GDM1 (cell line): Measurements from ENCODE around the gene DMAC2L.
A peak's percentile ranks its signal among the peaks of the same experiment; 100 is the strongest.
"Not testable (repeated sequence)": the region's sequence is repeated elsewhere in the genome, so short reads cannot be mapped to it uniquely, and the experiment has no call there.

ENCODE experiments used
- DNase-seq: peaks from one replicate; lab custom pipeline; 2025; lab: John Stamatoyannopoulos, UW

Gene DMAC2L

DNA sequence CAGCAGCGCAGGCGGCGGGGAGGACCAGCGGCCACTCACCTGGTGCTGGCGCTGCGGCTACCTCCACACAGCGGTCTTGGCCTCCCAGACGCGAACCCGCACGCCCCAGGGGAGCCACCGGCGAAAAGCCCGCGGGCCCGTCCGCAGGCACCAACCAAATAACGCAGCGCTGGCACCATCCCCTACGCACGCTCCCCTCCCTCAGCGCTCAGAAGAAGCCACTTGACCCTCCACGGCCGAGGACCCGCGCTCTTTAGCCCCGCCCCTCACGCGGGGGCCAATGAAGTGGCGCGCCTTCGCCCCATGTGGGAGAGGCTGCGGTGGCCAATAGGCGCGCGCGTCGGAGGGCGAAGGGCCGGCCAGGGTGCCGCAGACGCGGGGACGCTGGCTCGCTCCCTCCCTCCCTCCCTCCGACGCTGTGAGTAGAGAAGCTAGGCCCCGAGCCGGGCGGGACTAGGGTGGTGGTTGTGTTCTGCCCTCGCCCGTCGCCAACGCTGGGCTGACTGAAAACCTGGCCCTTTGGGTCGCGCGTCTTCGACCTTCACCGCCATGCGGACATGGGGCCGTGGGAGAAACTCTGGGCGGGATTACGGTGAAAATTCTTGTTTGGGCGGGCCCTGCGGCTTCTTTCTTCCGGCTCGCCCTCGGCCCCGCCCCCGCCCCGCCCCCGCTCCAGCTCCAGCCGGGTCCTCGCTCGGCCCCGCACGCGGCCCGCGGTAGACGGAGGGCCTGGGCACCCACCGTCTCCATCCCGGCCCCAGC lies at the start of gene DMAC2L, which contains the start of gene L2HGDH:
DMAC2L (plus strand) TSS at position 353 of the 762 bp plus-strand sequence. CDS start 9,164 bp downstream, outside the sequence.
L2HGDH (minus strand) TSS at position 258 of the 762 bp plus-strand sequence; CDS start at position 179, 79 bp downstream.
- peak; percentile 94 for DNase-seq

GRCh38 chr14:50262865-50263264 lies 49.3 kb upstream of the DMAC2L start:
- DNase-seq: no peak

- DNase-seq: no peak
Observed at GRCh38 chr14:50263321-50263720, 48.8 kb upstream of the DMAC2L start.

GRCh38 chr14:50265029-50265428 lies 47.1 kb upstream of the DMAC2L start:
- DNase-seq: no peak

DNA sequence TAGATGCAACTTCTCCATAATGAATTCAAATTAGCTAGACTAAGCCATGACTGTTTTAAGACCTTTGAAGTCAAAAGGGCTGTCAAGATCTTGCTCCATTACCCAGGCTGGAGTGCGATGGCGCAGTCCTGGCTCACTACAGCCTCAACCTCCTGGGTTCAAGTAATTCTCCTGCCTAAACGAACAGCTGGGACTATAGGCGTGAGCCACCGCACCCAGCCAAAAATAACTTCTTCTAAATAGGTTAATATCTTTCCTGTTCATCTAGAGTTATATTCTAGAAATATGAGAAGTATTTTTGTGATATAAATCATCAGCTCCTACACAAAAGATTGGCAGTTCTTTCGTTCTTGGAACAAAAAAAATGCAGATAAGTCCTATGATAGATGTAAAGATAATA lies 41.2 kb upstream of the DMAC2L start:
- DNase-seq: no peak

GRCh38 chr14:50272498-50272897 lies 39.6 kb upstream of the DMAC2L start:
- DNase-seq: no peak

- no peak for DNase-seq
Observed at GRCh38 chr14:50285861-50286260, 26.3 kb upstream of the DMAC2L start.

DNA sequence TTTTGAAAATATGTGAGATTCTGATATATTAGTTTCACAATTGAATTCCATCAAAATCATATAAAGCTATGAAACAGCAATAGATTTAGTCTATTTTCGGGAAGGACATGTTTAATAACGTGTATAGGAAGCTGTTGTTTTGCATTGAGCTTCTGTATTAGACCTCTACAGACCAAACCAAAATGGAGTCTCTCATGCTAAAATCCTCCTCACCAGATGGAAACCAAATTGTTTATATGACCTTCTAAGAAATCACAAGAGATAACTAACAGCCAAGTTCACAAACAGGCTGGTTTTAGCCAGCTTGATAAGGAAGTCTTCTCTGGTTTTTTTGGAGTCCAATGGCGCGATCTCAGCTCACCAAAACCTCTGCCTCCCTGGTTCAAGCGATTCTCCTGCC lies 24.0 kb upstream of the DMAC2L start:
- no peak for DNase-seq

DNA sequence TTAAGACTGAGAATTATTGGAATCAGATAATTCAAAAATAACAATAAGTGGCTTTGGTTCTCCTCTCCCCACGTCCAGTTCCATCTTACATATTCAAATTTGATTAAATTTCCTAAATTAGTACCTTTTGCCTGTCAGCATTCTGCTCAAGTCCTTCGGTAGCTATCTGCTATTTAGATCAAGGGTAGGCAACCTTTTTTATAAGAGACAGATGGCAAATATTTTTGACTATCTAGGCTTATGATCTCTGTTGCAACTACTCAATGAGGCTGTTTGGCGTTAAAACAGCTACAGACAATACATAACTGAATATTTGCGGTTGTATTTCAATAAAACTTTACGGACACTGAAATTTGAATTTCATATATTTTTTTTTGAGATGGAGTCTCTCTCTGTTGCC lies 21.8 kb upstream of the DMAC2L start:
- DNase-seq: no peak

DNA sequence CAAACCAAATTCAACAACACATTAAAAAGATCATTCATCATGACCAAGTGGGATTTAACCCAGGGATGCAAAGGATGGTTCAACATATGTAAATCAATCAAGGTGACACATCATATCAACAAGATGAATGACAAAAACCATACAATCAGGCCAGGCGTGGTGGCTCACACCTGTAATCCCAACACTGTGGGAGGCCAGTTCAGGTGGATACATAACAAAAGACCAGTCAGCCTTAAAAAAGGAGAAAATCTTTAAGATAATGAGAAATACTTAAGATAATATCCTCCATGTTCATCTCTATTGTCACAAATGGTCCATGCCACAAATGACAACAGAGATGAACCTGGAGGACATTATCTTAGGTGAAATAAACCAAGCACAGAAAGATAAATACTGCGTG lies 12.5 kb upstream of the DMAC2L start:
- DNase-seq: no peak

DNA sequence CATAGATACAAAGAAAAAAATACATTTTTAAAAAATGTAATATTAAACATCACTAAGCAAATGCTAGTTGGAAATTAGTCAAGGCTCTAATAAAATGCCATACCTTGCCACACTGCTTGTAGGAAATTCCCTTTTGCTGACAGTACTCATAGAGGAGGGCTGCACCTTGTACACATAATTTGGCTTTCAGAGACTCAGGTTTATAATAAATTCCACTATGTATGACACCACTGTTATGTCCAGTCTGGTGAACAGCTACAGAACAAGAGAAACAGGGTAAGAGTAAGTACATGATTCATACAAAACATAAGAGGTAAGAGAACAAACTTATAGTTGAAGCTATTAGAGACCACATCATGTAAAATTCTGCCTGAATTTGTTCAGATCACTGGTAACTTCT lies 10.2 kb upstream of the DMAC2L start:
- DNase-seq: no peak

GRCh38 chr14:50303744-50304471 lies 8.2 kb upstream of the DMAC2L start:
- DNase-seq: no peak

GRCh38 chr14:50308363-50308915 lies 3.7 kb upstream of the DMAC2L start:
- DNase-seq: no peak

DNA sequence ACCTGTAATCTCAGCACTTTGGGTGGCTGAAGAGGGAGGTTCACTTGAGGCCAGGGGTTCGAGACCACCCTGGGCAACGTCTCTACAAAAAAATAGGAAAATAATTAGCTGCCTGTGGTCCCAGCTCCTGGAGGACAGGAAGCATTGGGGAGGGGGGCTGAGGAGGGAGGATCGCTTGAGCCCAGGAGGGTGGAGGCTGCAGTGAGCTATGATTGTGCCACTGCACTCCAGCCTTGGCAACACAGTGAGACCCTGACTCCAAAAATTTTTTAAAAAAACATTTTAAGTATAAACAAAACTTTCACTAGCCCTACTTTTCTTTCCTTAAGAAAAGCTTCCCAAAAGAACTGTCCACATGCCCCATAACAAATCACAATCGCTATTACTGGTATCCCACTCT lies 1.7 kb upstream of the DMAC2L start:
- no peak for DNase-seq

DNA sequence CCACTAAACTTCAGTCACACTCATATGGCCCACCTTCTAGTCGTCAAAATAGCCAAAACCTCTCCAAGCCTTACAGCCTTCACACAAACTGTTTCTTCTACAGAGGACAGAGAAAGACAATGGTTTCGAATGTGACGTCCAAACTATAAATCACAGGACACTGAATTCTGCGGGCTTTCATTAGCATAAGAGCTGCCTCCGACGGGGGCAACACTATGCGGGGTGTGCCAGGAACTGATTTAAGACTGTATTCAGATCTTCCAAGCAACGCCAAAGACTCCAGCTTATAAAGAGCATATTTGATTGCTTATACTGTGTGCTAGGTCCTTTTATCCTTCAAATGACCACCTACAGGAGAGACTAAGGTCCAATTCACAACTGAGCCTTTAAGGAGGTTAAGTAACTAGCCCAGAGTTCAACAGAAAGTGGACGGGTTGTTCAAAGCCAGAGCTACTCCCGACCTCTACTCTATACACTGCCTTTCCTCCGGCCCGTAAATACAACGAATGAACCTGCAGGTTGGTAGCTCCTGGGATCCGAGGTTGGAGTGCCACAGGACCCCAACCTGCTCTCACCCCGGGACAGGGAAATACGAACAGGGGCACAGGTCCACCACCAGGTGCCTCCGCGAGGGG lies 670 bp upstream of the DMAC2L start:
- DNase-seq: no peak

DNA sequence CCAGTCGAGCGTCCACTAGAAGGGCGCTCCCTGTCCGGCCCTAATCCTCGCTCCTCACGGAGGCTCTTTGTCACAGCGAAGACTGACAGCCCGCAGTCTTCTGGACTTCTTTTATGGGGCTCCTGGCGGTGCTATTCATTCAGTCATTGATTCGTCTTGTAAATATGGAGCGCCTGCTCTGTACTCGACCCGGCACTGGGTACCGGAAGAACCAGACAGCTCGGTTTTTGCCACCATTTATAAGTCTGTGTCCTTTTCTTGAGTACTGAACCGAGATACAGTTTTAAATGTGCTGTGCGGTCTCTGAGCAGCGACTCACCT lies 570 bp downstream of the DMAC2L start:
- no peak for DNase-seq

DNA sequence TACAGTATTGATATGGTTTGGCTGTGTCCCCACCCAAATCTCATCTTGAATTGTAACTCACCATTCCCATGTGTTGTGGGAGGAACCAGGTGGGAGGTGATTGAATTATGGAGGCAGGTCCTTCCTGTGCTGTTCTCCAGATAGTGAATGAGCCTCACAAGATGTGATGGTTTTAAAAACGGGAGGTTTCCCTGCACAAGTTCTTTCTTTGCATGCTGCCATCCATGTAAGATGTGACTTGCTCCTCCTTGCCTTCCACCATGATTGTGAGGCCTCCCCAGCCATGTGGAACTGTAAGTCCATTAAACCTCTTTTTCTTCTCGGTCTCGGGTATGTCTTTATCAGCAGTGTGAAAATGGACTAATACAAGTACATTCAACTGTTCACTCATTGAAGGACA lies 2.0 kb downstream of the DMAC2L start:
- not testable (repeated sequence) for DNase-seq

DNA sequence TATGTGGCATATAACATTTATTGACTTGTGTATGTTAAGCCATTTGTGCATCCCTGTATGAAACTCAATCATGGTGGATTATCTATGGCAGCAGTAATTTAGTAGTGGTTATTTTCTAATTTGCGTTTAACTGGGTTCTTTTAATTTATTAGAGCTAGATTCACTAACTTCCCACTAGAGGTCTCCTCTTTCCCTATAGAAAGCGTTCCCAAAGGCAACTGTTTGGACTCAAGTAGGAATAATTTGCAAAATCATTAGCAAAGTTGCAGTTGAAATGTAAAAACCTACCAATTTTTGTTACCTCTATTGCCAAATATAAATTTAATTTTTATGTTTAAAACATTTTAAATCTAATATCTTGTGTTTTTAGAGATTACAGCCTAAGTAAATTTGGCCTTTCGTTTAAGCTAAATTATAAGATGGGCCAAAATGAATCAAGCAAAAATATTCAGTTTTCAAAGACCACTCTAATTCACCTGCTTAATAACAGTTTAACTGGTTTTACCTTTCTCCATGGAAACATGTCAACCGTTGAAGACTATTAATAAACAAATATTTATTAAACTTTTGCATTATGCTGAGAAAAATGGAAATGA lies 6.0 kb downstream of the DMAC2L start:
- DNase-seq: no peak

DNA sequence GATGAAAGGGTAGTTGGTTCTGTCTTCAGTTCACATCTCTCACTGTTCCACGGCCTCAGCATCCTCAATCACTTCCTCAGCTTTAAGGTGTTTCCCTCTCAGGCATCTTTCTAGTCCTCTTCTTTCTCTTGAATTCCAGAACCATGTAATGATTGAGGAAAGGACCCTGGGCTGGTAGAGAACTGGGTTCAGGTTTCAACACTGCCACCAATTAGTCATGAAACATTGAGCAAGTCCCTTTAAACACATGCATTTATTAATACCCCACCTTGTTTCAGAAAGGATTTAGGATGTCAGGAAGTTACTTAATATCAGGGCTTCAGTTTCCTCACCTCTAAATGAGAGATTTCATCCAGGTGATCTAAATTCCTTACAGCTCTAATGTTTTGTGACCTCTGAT lies 7.2 kb downstream of the DMAC2L start:
- no peak for DNase-seq

DNA sequence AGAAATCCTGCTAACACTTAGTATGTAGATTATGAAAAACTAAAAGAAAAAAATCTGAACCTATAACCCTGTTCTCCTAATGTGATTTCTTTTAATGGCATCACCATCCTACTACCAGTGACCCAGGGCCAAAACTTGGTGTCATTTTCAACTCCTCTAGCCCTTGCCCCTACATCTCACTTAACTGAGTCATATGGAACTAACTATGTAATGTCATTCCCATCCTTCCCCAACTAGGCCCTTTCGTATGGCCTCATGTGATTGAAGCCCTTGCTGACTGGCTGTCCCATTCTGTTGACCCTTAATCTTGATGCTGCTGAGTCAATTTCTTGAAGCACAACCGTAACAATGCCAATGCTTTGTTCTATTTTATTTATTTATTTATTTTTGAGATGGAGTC lies 7.6 kb downstream of the DMAC2L start:
- DNase-seq: no peak

DNA sequence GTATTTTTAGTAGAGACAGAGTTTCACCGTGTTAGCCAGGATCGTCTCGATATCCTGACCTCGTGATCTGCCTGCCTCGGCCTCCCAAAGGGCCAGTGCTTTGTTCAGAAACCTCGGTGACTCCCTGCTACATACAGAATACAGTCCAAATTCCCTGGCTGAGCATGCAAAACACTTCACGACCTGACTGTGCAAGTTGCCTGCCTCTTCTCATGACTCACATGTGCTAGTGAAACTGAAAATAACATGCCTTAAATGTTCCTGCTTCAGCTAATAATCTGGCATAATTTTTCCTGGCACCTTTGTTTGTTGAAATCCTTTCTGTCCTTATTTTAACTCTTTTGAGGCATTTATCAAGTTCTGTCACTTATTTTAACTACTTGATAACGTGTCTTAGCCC lies 8.2 kb downstream of the DMAC2L start:
- no peak for DNase-seq

GRCh38 chr14:50321009-50321660 lies 9.0 kb downstream of the DMAC2L start:
- peak; percentile 76 for DNase-seq
